ENCODE data around the gene COL23A1.

The COL23A1 gene

GRCh38 chr5:178580271-178580955 is 9.8 kb downstream of the COL23A1 start:
- Histone ChIP-seq H3K9ac (ENCODE audit: low read length in 5 of 5) (no peak overlapping the region), H3K4me3 (ENCODE audit: low read depth in 1 of 5, low read length in 5 of 5) (no peak overlapping the region), H3K4me1 (ENCODE audit: control insufficient read depth in 5 of 5, insufficient read depth in 5 of 5, low read length in 5 of 5) (no peaks in the 10 kb centered on the region), H3K27ac (ENCODE audit: low read depth, low read length) (no peak overlapping the region), H3K27me3 (ENCODE audit: control insufficient read depth in 5 of 5, insufficient read depth in 4 of 5, low read length in 5 of 5) (peaks cover 0 to 29% (median 22%) of the 10 kb centered on the region in 5 donors), H3K36me3 (ENCODE audit: control insufficient read depth in 5 of 5, insufficient read depth in 5 of 5, low read length in 5 of 5) (no peaks in the 10 kb centered on the region), H3K9me3 (ENCODE audit: control insufficient read depth in 5 of 5, low read length in 5 of 5) (peaks cover 0 to 3% (median 0%) of the 10 kb centered on the region in 5 donors)

- peaks cover 0 to 4% (median 2%) of the 10 kb centered on the region in 5 donors for H3K9me3 ChIP-seq (ENCODE audit: control insufficient read depth in 5 of 5, low read length in 5 of 5)
- H3K4me3 ChIP-seq (ENCODE audit: low read depth in 1 of 5, low read length in 5 of 5): no peak overlapping the region
- H3K9ac ChIP-seq (ENCODE audit: low read length in 5 of 5): no peak overlapping the region
- H3K36me3 ChIP-seq (ENCODE audit: control insufficient read depth in 5 of 5, insufficient read depth in 5 of 5, low read length in 5 of 5): no peaks in the 10 kb centered on the region
- H3K4me1 ChIP-seq (ENCODE audit: control insufficient read depth in 5 of 5, insufficient read depth in 5 of 5, low read length in 5 of 5): no peaks in the 10 kb centered on the region
- no peak overlapping the region for H3K27ac ChIP-seq (ENCODE audit: low read depth, low read length)
- peaks cover 0 to 29% (median 22%) of the 10 kb centered on the region in 5 donors for H3K27me3 ChIP-seq (ENCODE audit: control insufficient read depth in 5 of 5, insufficient read depth in 4 of 5, low read length in 5 of 5)
Observed at GRCh38 chr5:178577944-178578343, 12.2 kb downstream of the COL23A1 start.

DNA sequence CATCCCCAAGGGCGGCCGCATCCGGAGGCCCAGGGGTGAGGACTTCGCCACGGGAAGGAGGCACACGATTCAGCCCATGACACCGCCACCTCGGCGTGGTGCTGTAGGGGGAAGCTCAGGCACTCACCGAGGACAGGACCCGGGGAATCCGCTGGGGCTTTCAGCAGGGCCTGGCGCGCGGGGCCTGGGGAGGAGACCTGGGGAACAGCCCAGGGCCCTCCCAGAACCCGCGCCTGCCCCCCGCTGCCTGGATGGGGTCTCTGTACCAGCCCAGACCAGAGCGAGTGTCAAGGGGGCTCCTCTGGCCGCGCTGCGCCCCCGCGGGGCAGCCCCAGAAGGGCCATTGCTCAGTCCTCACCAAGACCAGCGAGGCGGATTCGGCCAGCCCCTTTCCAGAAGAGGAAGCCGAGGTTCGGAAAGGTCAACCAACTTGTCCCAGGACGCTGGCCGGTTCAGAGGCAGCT is 12.8 kb downstream of the COL23A1 start:
- Histone ChIP-seq H3K36me3 (ENCODE audit: control insufficient read depth in 5 of 5, insufficient read depth in 5 of 5, low read length in 5 of 5) (no peaks in the 10 kb centered on the region), H3K4me3 (ENCODE audit: low read depth in 1 of 5, low read length in 5 of 5) (no peak overlapping the region), H3K9me3 (ENCODE audit: control insufficient read depth in 5 of 5, low read length in 5 of 5) (peaks cover 0 to 9% (median 7%) of the 10 kb centered on the region in 5 donors), H3K9ac (ENCODE audit: low read length in 5 of 5) (no peak overlapping the region), H3K4me1 (ENCODE audit: control insufficient read depth in 5 of 5, insufficient read depth in 5 of 5, low read length in 5 of 5) (no peaks in the 10 kb centered on the region), H3K27me3 (ENCODE audit: control insufficient read depth in 5 of 5, insufficient read depth in 4 of 5, low read length in 5 of 5) (peaks cover 0 to 29% (median 22%) of the 10 kb centered on the region in 5 donors), H3K27ac (ENCODE audit: low read depth, low read length) (no peak overlapping the region)

- H3K27me3 ChIP-seq (ENCODE audit: control insufficient read depth in 5 of 5, insufficient read depth in 4 of 5, low read length in 5 of 5): peaks cover 0 to 29% (median 22%) of the 10 kb centered on the region in 5 donors
- no peak overlapping the region for H3K27ac ChIP-seq (ENCODE audit: low read depth, low read length)
- H3K4me1 ChIP-seq (ENCODE audit: control insufficient read depth in 5 of 5, insufficient read depth in 5 of 5, low read length in 5 of 5): no peaks in the 10 kb centered on the region
- H3K4me3 ChIP-seq (ENCODE audit: low read depth in 1 of 5, low read length in 5 of 5): peak overlapping the region in 3 of 5 donors; percentile 8 to 35 (median 22)
- peaks cover 0 to 9% (median 7%) of the 10 kb centered on the region in 5 donors for H3K9me3 ChIP-seq (ENCODE audit: control insufficient read depth in 5 of 5, low read length in 5 of 5)
- H3K9ac ChIP-seq (ENCODE audit: low read length in 5 of 5): no peak overlapping the region
- H3K36me3 ChIP-seq (ENCODE audit: control insufficient read depth in 5 of 5, insufficient read depth in 5 of 5, low read length in 5 of 5): no peaks in the 10 kb centered on the region
Observed at GRCh38 chr5:178576591-178577351, 13.4 kb downstream of the COL23A1 start.

DNA sequence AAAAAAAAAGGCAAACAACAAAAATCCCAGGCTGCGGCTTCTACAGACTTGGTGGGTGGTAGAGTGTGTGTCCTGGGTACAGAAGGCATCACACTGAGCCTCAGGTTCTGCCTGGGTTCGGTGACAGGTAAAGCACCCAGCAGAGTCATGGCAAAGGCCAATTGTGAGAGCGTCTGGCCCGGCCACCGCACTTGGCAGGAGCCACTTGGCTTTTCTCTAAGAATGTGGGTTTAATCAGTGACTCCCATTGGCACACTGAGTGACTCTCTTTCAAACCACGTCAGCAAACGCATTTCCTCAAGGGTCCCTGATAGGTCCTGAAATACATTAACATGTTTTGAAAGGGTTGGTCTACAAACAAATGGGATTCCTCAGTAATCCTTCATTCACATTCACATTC is 17.0 kb downstream of the COL23A1 start:
- Histone ChIP-seq H3K36me3 (ENCODE audit: control insufficient read depth in 5 of 5, insufficient read depth in 5 of 5, low read length in 5 of 5) (no peaks in the 10 kb centered on the region), H3K4me3 (ENCODE audit: low read depth in 1 of 5, low read length in 5 of 5) (no peak overlapping the region), H3K27me3 (ENCODE audit: control insufficient read depth in 5 of 5, insufficient read depth in 4 of 5, low read length in 5 of 5) (peaks cover 0 to 21% (median 20%) of the 10 kb centered on the region in 5 donors), H3K4me1 (ENCODE audit: control insufficient read depth in 5 of 5, insufficient read depth in 5 of 5, low read length in 5 of 5) (no peaks in the 10 kb centered on the region), H3K9ac (ENCODE audit: low read length in 5 of 5) (no peak overlapping the region), H3K27ac (ENCODE audit: low read depth, low read length) (no peak overlapping the region), H3K9me3 (ENCODE audit: control insufficient read depth in 5 of 5, low read length in 5 of 5) (peaks cover 0 to 9% (median 7%) of the 10 kb centered on the region in 5 donors)

DNA sequence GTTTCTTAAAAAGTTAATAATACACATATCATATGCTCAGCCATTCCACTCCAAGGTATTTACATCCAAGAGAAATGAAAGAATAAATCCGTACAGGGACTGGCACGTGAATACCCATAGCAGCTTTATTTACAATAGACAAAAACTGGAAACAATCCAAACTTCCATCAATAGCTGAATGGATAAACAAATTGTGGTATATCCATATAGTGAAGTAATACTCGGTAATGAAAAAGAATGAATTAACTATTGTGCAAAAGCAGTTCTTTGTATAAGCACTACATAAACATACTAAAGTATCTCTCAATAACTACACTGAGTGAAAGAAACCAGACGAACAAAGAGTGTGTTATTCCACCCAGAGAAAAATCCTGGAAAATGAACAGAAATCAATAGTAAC is 17.6 kb downstream of the COL23A1 start:
- Histone ChIP-seq H3K9me3 (ENCODE audit: control insufficient read depth in 5 of 5, low read length in 5 of 5) (peaks cover 0 to 9% (median 3%) of the 10 kb centered on the region in 5 donors), H3K27me3 (ENCODE audit: control insufficient read depth in 5 of 5, insufficient read depth in 4 of 5, low read length in 5 of 5) (peaks cover 0 to 20% (median 15%) of the 10 kb centered on the region in 5 donors), H3K4me1 (ENCODE audit: control insufficient read depth in 5 of 5, insufficient read depth in 5 of 5, low read length in 5 of 5) (no peaks in the 10 kb centered on the region), H3K36me3 (ENCODE audit: control insufficient read depth in 5 of 5, insufficient read depth in 5 of 5, low read length in 5 of 5) (no peaks in the 10 kb centered on the region), H3K9ac (ENCODE audit: low read length in 5 of 5) (no peak overlapping the region), H3K27ac (ENCODE audit: low read depth, low read length) (no peak overlapping the region), H3K4me3 (ENCODE audit: low read depth in 1 of 5, low read length in 5 of 5) (no peak overlapping the region)

DNA sequence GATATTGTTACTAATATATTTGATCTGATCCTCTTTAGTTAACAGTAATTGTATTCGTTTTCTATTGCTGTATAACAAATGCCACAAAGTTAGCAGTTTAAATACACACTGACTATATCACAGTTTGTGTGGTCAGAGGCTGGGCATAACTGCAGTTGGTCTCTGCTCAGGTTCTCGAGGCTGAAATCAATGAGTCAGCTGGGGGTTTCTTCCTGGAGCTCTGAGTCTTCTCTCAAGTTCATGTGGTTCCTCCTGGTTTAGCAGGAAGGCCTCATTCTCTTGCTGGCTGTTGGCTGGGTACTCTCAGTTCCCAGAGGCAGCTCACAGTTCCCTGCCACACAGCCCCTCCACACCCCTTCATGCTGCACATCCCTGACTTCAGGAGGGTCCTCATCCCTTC is 20.7 kb downstream of the COL23A1 start:
- Histone ChIP-seq H3K9me3 (ENCODE audit: control insufficient read depth in 5 of 5, low read length in 5 of 5) (peaks cover 0 to 9% (median 3%) of the 10 kb centered on the region in 5 donors), H3K4me1 (ENCODE audit: control insufficient read depth in 5 of 5, insufficient read depth in 5 of 5, low read length in 5 of 5) (no peaks in the 10 kb centered on the region), H3K27me3 (ENCODE audit: control insufficient read depth in 5 of 5, insufficient read depth in 4 of 5, low read length in 5 of 5) (peaks cover 0 to 5% (median 0%) of the 10 kb centered on the region in 5 donors), H3K9ac (ENCODE audit: low read length in 5 of 5) (no peak overlapping the region), H3K27ac (ENCODE audit: low read depth, low read length) (no peak overlapping the region), H3K36me3 (ENCODE audit: control insufficient read depth in 5 of 5, insufficient read depth in 5 of 5, low read length in 5 of 5) (no peaks in the 10 kb centered on the region), H3K4me3 (ENCODE audit: low read depth in 1 of 5, low read length in 5 of 5) (no peak overlapping the region)

DNA sequence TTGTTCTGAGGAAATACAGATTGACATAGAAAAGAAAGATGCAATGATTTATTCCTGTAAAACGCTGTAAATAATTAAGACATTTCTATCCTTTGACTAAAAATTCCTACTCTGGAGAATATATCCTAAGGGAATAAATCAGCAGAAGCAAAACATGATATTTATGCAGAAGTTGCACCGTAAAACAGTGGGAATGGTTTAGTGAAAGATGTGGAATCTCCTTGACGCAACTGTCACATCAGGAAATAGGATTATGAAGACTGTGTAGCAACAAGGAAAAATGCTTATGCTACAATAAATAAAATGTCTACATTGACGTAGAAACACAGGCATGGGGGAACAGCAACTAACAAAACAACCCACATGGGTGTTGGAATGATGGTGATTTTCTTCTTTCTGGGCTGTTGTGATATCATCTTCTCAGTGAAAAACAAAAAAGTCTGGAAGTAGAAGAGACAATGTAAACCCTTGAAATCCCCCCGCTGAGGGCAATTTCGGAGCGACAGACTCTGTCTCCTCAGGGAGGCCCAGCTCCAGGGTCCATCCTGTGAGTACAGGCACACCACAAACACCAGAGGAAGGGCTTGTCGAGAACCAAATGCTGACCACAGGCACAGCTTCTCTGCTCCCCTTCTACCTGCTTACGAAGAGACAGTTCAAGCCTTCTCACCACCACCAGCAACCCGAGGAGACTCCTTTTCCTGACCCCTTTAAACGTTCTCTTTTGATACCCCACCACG is 25.2 kb downstream of the COL23A1 start:
- Histone ChIP-seq H3K9ac (ENCODE audit: low read length in 5 of 5) (no peak overlapping the region), H3K9me3 (ENCODE audit: control insufficient read depth in 5 of 5, low read length in 5 of 5) (no peaks in the 10 kb centered on the region), H3K27me3 (ENCODE audit: control insufficient read depth in 5 of 5, insufficient read depth in 4 of 5, low read length in 5 of 5) (peaks cover 0 to 9% (median 3%) of the 10 kb centered on the region in 5 donors), H3K36me3 (ENCODE audit: control insufficient read depth in 5 of 5, insufficient read depth in 5 of 5, low read length in 5 of 5) (no peaks in the 10 kb centered on the region), H3K27ac (ENCODE audit: low read depth, low read length) (no peak overlapping the region), H3K4me1 (ENCODE audit: control insufficient read depth in 5 of 5, insufficient read depth in 5 of 5, low read length in 5 of 5) (peaks cover 0 to 2% (median 0%) of the 10 kb centered on the region in 5 donors), H3K4me3 (ENCODE audit: low read depth in 1 of 5, low read length in 5 of 5) (no peak overlapping the region)

DNA sequence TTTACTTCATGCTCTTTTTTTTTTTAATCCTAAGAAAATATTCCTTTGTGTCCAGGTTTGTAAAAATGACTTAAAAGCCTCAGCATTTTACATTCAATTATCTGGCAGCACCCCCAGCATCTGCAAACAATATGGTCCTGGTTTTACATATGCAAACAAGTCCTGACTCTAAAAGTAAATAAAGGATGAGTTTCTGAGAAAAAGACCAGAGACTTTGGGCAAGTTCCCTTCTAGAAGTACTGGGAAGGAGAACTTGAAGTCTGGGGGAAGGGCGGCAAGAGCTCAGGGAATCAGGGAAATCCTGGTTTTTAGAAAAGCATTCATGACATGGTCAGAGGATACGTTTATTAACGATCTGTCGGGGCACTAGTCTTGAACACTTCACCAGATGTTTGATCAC is 25.8 kb downstream of the COL23A1 start:
- H3K36me3 ChIP-seq (ENCODE audit: control insufficient read depth in 5 of 5, insufficient read depth in 5 of 5, low read length in 5 of 5): no peaks in the 10 kb centered on the region
- H3K4me1 ChIP-seq (ENCODE audit: control insufficient read depth in 5 of 5, insufficient read depth in 5 of 5, low read length in 5 of 5): peaks cover 0 to 2% (median 0%) of the 10 kb centered on the region in 5 donors
- H3K27ac ChIP-seq (ENCODE audit: low read depth, low read length): no peak overlapping the region
- H3K9me3 ChIP-seq (ENCODE audit: control insufficient read depth in 5 of 5, low read length in 5 of 5): no peaks in the 10 kb centered on the region
- peaks cover 0 to 9% (median 3%) of the 10 kb centered on the region in 5 donors for H3K27me3 ChIP-seq (ENCODE audit: control insufficient read depth in 5 of 5, insufficient read depth in 4 of 5, low read length in 5 of 5)
- no peak overlapping the region for H3K4me3 ChIP-seq (ENCODE audit: low read depth in 1 of 5, low read length in 5 of 5)
- no peak overlapping the region for H3K9ac ChIP-seq (ENCODE audit: low read length in 5 of 5)
